HCT116 (cell line): Measurements from ENCODE around the gene PRKCZ. TPM values are rescaled to one million over a fixed set of nuclear protein-coding genes. Genes with fewer than 3 reads are reported as not detected.

ENCODE experiments used
- ATAC-seq: fragments of 200-7000 bp; cut with Tn5 transposase; 2 replicates; pipeline ENCODE4 v1.9.1; 2020; ENCODE audit warnings: mild to moderate bottlenecking, moderate library complexity
- BruUV-seq: library from RNA; stranded (reverse); fragments of 400-500 nt; replicated peaks from 2 replicates; lab custom pipeline; 2021; lab: Mats Ljungman, UMichigan
- CTCF ChIA-PET: fragments of 300-600 bp; sonication (Branson Sonifier 250); formaldehyde crosslinking; loops from one replicate; lab custom pipeline; 2021; ENCODE audit warnings: antibody characterized with exemption; lab: Charles Lee
- POLR2A ChIA-PET: fragments of 300-600, 350-600 bp; sonication (Branson Sonifier 250); formaldehyde crosslinking; loops from one replicate; lab custom pipeline; 2021; ENCODE audit warnings: antibody characterized with exemption; lab: Charles Lee
- RAD21 ChIA-PET, 2 experiments: fragments of 300-600 bp; sonication (Branson Sonifier 250); formaldehyde crosslinking; loops; one replicate each; lab custom pipeline; 2023; ENCODE audit warnings: low total read pairs in 2 of 2; ENCODE audit not compliant: uncharacterized antibody in 2 of 2, unreplicated experiment in 2 of 2, low non-redundant PET in 1 of 2; lab: Charles Lee
- DNase-seq: peaks from one replicate; pipeline ENCODE4 v3.0.0-alpha.2; 2010; ENCODE audit warnings: low read depth, low spot score
- H2AFZ ChIP-seq: fragments of 200-600 bp; shearing (Covaris generic), sonication (generic); 2 replicates; pipeline ENCODE4 v1.6.1; 2017; ENCODE audit warnings: low read depth, mixed run types, mixed read lengths, antibody characterized with exemption, low read length; ENCODE audit not compliant: poor library complexity, severe bottlenecking
- H3K27ac ChIP-seq: 2 replicates; pipeline ENCODE4 v1.5.1; 2012; ENCODE audit warnings: low read depth, low read length
- H3K27me3 ChIP-seq: fragments of 200-600 bp; sonication (generic); 2 replicates; pipeline ENCODE4 v1.6.1; 2016; ENCODE audit warnings: mixed run types, low read length, mixed read lengths; ENCODE audit not compliant: insufficient read depth
- H3K36me3 ChIP-seq, 2 experiments: fragments of 200-500 bp in 1 of 2; fragments of 200-600 bp in 1 of 2; sonication (Bioruptor generic) in 1 of 2; sonication (generic) in 1 of 2; 2 replicates each; pipeline versions ENCODE4 v1.5.1 to v1.6.1; 2014 to 2016; ENCODE audit warnings: low read length in 2 of 2, inconsistent platforms in 1 of 2, mixed read lengths in 1 of 2, mixed run types in 1 of 2; ENCODE audit not compliant: insufficient read depth in 2 of 2, control insufficient read depth in 1 of 2
- H3K4me1 ChIP-seq, 2 experiments: fragments of 200-600 bp in 1 of 2; sonication (generic) in 1 of 2; 2 replicates each; pipeline versions ENCODE4 v1.5.1 to v1.6.1; 2012 to 2017; ENCODE audit warnings: low read length in 2 of 2, inconsistent platforms in 1 of 2, mild to moderate bottlenecking in 1 of 2, mixed read lengths in 1 of 2, mixed run types in 1 of 2, moderate library complexity in 1 of 2; ENCODE audit not compliant: insufficient read depth in 2 of 2, control insufficient read depth in 1 of 2
- H3K4me2 ChIP-seq: fragments of 200-600 bp; sonication (generic); 2 replicates; pipeline ENCODE4 v1.6.1; 2017; ENCODE audit warnings: mixed run types, low read length, mixed read lengths
- H3K4me3 ChIP-seq, 2 experiments: fragments of 200-600 bp in 1 of 2; sonication (generic) in 1 of 2; replicated peaks in 1 of 2; 2 replicates each; pipeline ENCODE4 v1.5.1; 2011 to 2016; ENCODE audit warnings: low read length in 2 of 2, control low read depth in 1 of 2, low read depth in 1 of 2, mild to moderate bottlenecking in 1 of 2, mixed read lengths in 1 of 2, mixed run types in 1 of 2
- H3K79me2 ChIP-seq: fragments of 200-600 bp; sonication (generic); 2 replicates; pipeline ENCODE4 v1.6.1; 2017; ENCODE audit warnings: mild to moderate bottlenecking, mixed run types, low read length, moderate library complexity, mixed read lengths; ENCODE audit not compliant: insufficient read depth
- H3K9ac ChIP-seq: fragments of 200-600 bp; sonication (generic); 2 replicates; pipeline ENCODE4 v1.6.1; 2016; ENCODE audit warnings: low read length, mixed read lengths
- H3K9me2 ChIP-seq: fragments of 200-600 bp; sonication (generic), shearing (Covaris generic); 2 replicates; pipeline ENCODE4 v1.6.1; 2017; ENCODE audit warnings: mixed run types, mild to moderate bottlenecking, moderate library complexity; ENCODE audit not compliant: insufficient read depth
- H3K9me3 ChIP-seq, 2 experiments: fragments of 200-500 bp in 1 of 2; fragments of 200-600 bp in 1 of 2; sonication (Bioruptor generic) in 1 of 2; sonication (generic) in 1 of 2; 2 replicates each; pipeline ENCODE4 v1.6.1; 2014 to 2017; ENCODE audit warnings: low read length in 2 of 2, mixed read lengths in 2 of 2, inconsistent platforms in 1 of 2, low read depth in 1 of 2, mild to moderate bottlenecking in 1 of 2, mixed run types in 1 of 2, moderate library complexity in 1 of 2; ENCODE audit not compliant: control insufficient read depth in 1 of 2, insufficient read depth in 1 of 2
- H4K20me1 ChIP-seq: fragments of 200-600 bp; sonication (generic), shearing (Covaris generic); 2 replicates; pipeline ENCODE4 v1.6.1; 2017; ENCODE audit warnings: mixed run types, mild to moderate bottlenecking, moderate library complexity; ENCODE audit not compliant: insufficient read depth
- CBX3 ChIP-seq: IDR thresholded peaks from 2 replicates; pipeline ENCODE4 v1.6.1; 2012; ENCODE audit warnings: low read depth
- EZH2 ChIP-seq: fragments of 200-600 bp; sonication (generic); IDR thresholded peaks from 2 replicates; pipeline ENCODE4 v1.6.1; 2017; ENCODE audit warnings: antibody characterized with exemption, mixed run types
- EZH2phosphoT487 ChIP-seq: fragments of 200-600 bp; IDR thresholded peaks from 2 replicates; pipeline ENCODE4 v1.6.1; 2018; ENCODE audit warnings: antibody characterized with exemption, borderline replicate concordance
- POLR2A ChIP-seq: IDR thresholded peaks from 2 replicates; pipeline ENCODE4 v1.7.0; 2011; ENCODE audit warnings: borderline replicate concordance; ENCODE audit not compliant: insufficient read depth, insufficient read length; ENCODE audit errors: extremely low read depth
- POLR2AphosphoS5 ChIP-seq: IDR thresholded peaks from 2 replicates; pipeline ENCODE4 v1.6.1; 2011; ENCODE audit warnings: mild to moderate bottlenecking, low read depth, low read length, moderate library complexity
- RAD21 ChIP-seq: IDR thresholded peaks from 2 replicates; pipeline ENCODE4 v1.6.1; 2012; ENCODE audit warnings: low read depth, mild to moderate bottlenecking
- SIN3A ChIP-seq: IDR thresholded peaks from 2 replicates; pipeline ENCODE4 v1.6.1; 2012; ENCODE audit warnings: low read depth
- ZNF274 ChIP-seq: fragments of 200-500 bp; sonication (Bioruptor generic); IDR thresholded peaks from 2 replicates; pipeline ENCODE4 v1.6.1; 2014; ENCODE audit warnings: mild to moderate bottlenecking, low read depth, low read length, inconsistent platforms
- intact Hi-C: fragments of 100-400 bp; cut with micrococcal nuclease; formaldehyde crosslinking; loops from 2 replicates; pipeline ENCODE4 v1.10.0; 2022
- total RNA-seq: library from RNA; stranded (reverse); gene quantifications from one replicate; pipeline ENCODE4 v1.2.1, GENCODE V29; 2021; ENCODE audit not compliant: unreplicated experiment

PRKCZ gene
- total RNA-seq, 1 experiment from 2014 or later = 46.8 TPM

GRCh38 chr1:2152954-2153353 is 102.7 kb downstream of the PRKCZ start:
- no peak overlapping the region for H3K4me2 ChIP-seq
- intact Hi-C loops = no loop called here
- BruUV-seq = no TSS peak
- TF ChIP-seq POLR2AphosphoS5 (no peak), EZH2 (no peak), RAD21 (no peak)
- TF ChIP-seq, all 23 proteins: peak for 0
- Histone ChIP-seq H3K9me2 (no peaks in the 10 kb centered on the region), H3K9me3 (peaks cover 0 to 4% of the 10 kb centered on the region in 2 experiments; a peak in 1 of 4 replicates), H3K36me3 (peaks cover 5 to 7% of the 10 kb centered on the region in 2 experiments; a peak in 3 of 4 replicates), H3K9ac (no peak overlapping the region), H3K27ac (no peak overlapping the region), H3K27me3 (no peaks in the 10 kb centered on the region), H3K4me3 (no peak overlapping the region), H3K4me1 (no peaks in the 10 kb centered on the region), H2AFZ (no peak overlapping the region), H4K20me1 (no peaks in the 10 kb centered on the region), H3K79me2 (no peaks in the 10 kb centered on the region)
- ATAC-seq (no peak), DNase-seq (no peak)
- ChIA-PET POLR2A (no interaction called here), CTCF (interaction anchor here (1.8 kb wide), 1 partner anchor 13 kb away, joined by 6 read pairs; no protein-coding TSS in a partner anchor), RAD21 (no interaction called here)

GRCh38 chr1:2154022-2154421 is 103.8 kb downstream of the PRKCZ start:
- ATAC-seq (no peak), DNase-seq (no peak)
- CTCF ChIA-PET = interaction anchor here (1.2 kb wide), 1 partner anchor 14 kb away, joined by 4 read pairs; no protein-coding TSS in a partner anchor
- RAD21 ChIA-PET = no interaction called here
- Histone ChIP-seq H3K9me2 (no peaks in the 10 kb centered on the region), H3K9ac (no peak overlapping the region), H3K4me1 (no peaks in the 10 kb centered on the region), H3K79me2 (no peaks in the 10 kb centered on the region), H3K27ac (no peak overlapping the region), H3K27me3 (no peaks in the 10 kb centered on the region), H4K20me1 (no peaks in the 10 kb centered on the region), H2AFZ (no peak overlapping the region), H3K4me2 (no peak overlapping the region), H3K9me3 (peaks cover 0 to 4% of the 10 kb centered on the region in 2 experiments; a peak in 1 of 4 replicates), H3K36me3 (peaks cover 0 to 5% of the 10 kb centered on the region in 2 experiments; a peak in 3 of 4 replicates), H3K4me3 (no peak overlapping the region)
- POLR2A ChIA-PET = no interaction called here
- intact Hi-C loops = no loop called here
- BruUV-seq = no TSS peak
- TF ChIP-seq POLR2A (no peak), EZH2phosphoT487 (no peak), ZNF274 (no peak), SIN3A (no peak), CBX3 (no peak)
